PC-9 (cell line): ENCODE measurements around the gene LENG9.

Experiments
- CTCF ChIP-seq: fragments of 200-600 bp; sonication (generic); conservative IDR thresholded peaks from 2 replicates; pipeline ENCODE4 v1.6.1; 2017; ENCODE audit warnings: mixed run types, antibody characterized with exemption, mild to moderate bottlenecking, moderate library complexity
- EZH2 ChIP-seq: fragments of 200-600 bp; sonication (generic); IDR thresholded peaks from 2 replicates; pipeline ENCODE4 v1.8.0; 2017; ENCODE audit warnings: antibody characterized with exemption, low read depth

GRCh38 chr19:54436031-54436523 lies 27.5 kb downstream of the LENG9 start:
- TF ChIP-seq CTCF (no peak), EZH2 (no peak)
